Activated CD8-positive, alpha-beta memory T cell treated with anti-CD3 and anti-CD28 coated beads, Interleukin-2, amount 50 U/mL, for 4 hours (primary cell): Measurements from ENCODE around the gene TTF2.

Experiments used
- DNase-seq: peaks from one replicate; pipeline ENCODE4 v3.0.0-alpha.2; 2020

The TTF2 gene

GRCh38 chr1:117059678-117060440, at the start of gene TTF2:
Gene TTF2 (plus strand): TSS chr1:117060326. CDS start chr1:117060347, 21 bp downstream.
- DNase-seq = peak; percentile 93

- no peak for DNase-seq
These were observed 48.8 kb upstream of the TTF2 start for GRCh38 chr1:117011334-117011733.

- DNase-seq = no peak
These were observed 46.7 kb upstream of the TTF2 start for GRCh38 chr1:117013309-117013858.

DNA sequence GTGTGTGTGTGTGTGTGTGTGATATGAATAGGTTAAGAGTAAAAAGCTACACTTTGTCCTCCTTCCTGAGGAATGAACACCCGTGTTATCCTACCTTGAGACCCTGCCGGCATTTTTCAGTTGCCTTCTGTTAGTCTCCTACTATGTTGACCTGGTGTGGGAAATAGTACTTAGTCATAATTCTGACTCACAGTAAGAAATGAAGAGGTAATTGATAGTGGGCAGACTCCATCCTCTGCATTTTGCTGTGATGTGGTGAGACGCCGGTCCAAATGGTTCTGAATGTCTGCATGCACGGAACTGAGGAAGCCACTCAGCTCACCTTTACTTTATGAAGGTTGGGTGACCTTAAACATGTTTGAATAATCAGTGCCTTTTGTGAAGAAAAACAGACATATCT, 45.9 kb upstream of the TTF2 start:
- no peak for DNase-seq

GRCh38 chr1:117015724-117016123, 44.4 kb upstream of the TTF2 start:
- DNase-seq = no peak

GRCh38 chr1:117017062-117017461, 43.1 kb upstream of the TTF2 start:
- no peak for DNase-seq

GRCh38 chr1:117017648-117018047, 42.5 kb upstream of the TTF2 start:
- no peak for DNase-seq

- no peak for DNase-seq
These were observed 39.5 kb upstream of the TTF2 start for GRCh38 chr1:117020526-117021156.

GRCh38 chr1:117022114-117022513, 38.0 kb upstream of the TTF2 start:
- DNase-seq = no peak

- DNase-seq = no peak
These were observed 34.6 kb upstream of the TTF2 start for GRCh38 chr1:117025568-117025967.

DNA sequence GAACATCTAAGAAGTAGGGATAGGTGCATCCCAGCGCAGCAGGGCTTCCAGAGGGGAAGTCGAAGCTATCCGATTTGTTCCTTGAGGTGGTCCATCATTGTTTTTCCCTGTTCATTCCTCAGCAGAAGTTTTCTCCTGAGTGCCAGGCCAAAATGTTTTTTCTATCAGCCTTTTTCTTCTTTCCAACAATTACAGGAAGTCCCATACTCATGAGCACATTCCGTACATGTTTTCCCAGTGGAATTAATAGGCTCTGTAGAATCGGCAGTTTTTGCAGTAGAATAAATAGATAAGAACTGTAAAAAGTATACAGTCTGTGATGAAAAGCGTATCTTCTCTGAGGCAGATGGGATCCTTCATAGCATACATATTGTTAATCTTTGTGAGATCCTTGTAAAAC, 33.8 kb upstream of the TTF2 start:
- no peak for DNase-seq

DNA sequence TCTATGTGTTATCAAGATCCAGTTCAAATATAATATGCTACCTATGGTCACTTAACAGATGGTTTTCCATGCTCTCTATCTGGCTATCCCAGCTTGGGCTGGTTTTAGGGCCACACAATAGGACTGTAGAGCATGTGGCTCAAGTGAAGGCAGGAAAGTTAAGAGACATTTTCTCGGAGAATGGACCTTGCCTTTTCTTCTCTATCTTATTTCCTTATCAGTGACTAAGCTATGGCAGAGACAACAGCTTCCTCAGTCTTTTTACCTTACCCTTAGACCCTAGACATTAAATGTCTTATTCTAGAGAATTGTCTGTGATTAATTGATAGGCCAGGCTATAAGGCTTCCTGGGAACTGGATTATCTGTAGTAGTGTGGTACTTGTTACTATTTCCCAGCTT, 30.4 kb upstream of the TTF2 start:
- DNase-seq = no peak

GRCh38 chr1:117030271-117030877, 29.8 kb upstream of the TTF2 start:
- DNase-seq = no peak

DNA sequence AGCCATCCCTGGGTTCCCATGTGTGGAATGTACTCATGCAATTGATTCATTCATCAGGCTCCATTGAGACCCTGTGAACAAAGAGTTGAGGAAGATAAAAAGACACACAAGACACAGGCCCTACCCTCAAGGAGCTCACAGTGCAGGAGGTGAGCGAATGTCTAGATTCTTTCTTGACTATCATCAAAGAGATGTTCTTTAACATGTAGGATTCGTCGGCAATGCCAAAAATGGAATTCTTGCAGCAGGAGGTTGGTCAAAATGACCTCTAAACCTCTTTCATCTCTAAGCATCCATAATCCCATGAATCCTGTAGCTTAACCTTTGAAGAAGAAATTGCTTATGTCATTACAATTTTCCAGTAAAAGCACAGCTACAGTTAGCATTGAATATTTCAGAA, 27.9 kb upstream of the TTF2 start:
- no peak for DNase-seq

DNA sequence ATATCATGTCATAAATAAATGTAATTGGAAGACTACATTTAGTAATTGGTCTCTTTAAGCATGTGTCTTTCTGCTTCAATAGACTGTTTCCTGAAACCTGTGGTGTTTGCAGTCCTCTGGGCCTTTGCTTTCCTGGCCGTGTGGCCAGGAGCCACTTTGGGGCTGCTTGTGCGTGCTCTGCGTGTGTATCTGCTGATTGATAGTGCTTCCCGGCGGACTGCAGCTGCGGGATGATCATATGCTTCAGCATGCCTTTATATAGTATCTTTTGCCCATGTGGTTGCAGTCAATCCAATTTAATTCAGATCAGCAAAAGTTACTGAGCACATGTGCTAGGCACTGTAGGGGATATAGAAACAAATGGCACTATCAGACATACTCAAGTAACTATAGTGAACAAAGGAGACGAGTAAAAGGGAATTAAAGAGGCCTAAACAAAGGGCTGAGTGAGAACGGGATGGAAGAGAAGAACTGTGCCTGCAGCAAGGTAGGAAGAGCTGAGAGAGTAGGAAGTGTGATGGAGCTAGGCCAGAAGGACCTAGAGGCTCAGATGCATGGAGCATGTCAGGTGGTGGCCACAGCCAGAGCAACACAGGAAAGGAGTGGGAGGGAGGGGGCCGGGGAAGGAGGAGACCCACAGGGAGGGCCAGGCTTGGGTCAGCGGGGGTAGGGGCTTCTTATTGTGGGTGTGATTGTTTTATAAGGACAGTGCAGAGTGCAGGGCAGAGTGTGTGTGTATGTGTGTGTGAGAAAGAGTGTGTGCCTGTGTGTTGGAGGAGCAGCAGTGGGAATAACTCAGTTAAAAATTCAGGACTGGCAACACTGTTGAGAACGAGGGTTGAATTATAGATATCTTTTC, 27.2 kb upstream of the TTF2 start:
- DNase-seq = no peak

DNA sequence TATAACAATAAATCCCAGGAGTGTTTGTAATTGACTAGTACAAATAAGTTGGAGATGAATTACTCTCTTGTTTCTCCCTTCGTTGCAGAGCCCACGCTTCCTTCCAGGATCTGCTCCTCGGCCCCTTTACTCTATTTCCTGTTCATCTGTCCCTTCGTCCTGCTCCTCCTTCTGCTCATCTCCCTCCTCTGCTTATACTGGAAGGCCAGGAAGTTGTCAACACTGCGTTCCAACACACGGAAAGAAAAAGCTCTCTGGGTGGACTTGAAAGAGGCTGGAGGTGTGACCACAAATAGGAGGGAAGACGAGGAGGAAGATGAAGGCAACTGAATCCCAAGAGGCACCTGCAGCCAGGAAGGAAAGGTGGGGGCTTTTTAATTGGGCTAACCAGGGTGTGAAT, 26.4 kb upstream of the TTF2 start:
- DNase-seq = no peak

DNA sequence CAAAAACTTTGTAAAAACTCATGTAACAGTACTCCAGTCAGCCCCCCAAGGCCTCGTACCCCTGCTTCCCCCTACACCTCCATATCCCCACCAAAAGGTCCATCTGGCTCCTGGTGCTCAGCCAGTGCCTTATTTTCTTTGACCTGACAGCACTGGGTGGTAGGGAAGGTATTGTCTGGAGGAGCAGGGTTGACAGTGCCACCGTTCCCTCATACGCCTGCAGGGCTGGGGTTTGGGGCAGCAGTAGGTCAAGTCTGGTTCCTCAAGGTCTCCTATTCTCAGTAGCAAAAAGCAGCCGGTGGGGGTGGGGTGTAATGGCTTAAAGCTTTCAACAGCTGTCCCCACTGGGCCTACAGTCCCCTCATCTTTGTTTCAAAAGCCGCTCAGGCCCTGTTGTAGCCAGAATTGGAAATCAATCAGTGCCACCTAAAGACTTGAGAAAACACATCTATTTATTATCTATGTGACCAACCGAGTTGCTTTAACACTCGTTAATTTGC, 25.3 kb upstream of the TTF2 start:
- no peak for DNase-seq

GRCh38 chr1:117036018-117036461, 24.1 kb upstream of the TTF2 start:
- DNase-seq = no peak

DNA sequence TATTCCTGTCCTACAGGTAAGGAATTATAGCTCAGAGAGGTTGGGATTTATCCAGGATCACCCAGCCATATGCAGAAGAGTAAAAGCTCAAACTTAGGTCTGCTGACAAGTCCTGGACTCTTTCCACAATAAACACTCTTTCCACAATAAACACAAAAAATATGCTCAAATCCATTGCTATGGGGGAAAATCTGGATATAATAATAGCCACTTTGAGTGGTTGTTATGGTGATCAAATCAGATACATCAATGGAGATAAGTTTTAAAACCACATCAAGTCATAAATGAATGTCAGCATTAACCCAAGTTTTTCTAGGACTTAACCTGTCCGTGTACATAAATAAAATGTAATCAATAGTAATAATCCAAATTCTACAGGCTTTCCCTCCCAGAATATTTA, 22.3 kb upstream of the TTF2 start:
- no peak for DNase-seq

- no peak for DNase-seq
These were observed 21.9 kb upstream of the TTF2 start for GRCh38 chr1:117038236-117038635.

- no peak for DNase-seq
These were observed 15.9 kb upstream of the TTF2 start for GRCh38 chr1:117044217-117044616.

GRCh38 chr1:117045644-117046043, 14.5 kb upstream of the TTF2 start:
- no peak for DNase-seq

DNA sequence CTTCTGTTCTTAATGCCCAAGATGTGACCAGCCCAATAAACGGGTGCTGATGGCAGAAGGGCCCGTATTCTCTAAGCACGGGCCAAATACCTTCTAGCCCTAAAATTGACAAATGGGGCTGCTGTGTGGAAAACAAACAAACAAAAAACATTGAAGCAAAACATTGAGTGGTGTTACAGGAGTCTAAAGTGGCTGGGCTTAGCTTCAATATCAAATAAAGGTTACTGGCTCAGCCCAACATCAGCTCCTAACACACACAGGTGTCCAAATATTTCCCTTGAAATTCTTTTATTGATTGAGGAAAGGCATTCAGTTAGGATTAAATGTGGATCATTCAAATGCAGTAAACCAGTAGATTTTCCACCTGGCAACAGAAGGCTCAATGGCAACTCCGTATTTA, 13.3 kb upstream of the TTF2 start:
- no peak for DNase-seq
